Measurements from ENCODE around the gene DUOX1.
A peak's percentile ranks its signal among the peaks of the same experiment; 100 is the strongest.

GRCh38 chr15:45200001-45200798 lies 70.4 kb downstream of the DUOX1 start:
- peak; percentile 93 for TF ChIP-seq POLR2A (IDR thresholded peaks at IDR 0.05; ENCODE audit: low read depth, low read length)
- TF ChIP-seq TAF1 (IDR thresholded peaks at IDR 0.05; ENCODE audit: borderline replicate concordance, low read depth, low read length), result peak; percentile 79

All from GM12892 (cell line).